Measurements from ENCODE around the gene ACADM. TPM values are rescaled to one million over a fixed set of nuclear protein-coding genes. Genes with fewer than 3 reads are reported as not detected.
"Not testable (repeated sequence)": the region's sequence is repeated elsewhere in the genome, so short reads cannot be mapped to it uniquely, and the experiment has no call there.

The ACADM gene
- total RNA-seq, 5 donors from 2014 or later (not counting 1 experiment from before 2014, with no cell fraction given), result 16.6 to 29.3 (median 23.0) TPM

- H3K9me3 ChIP-seq; H3K27me3 ChIP-seq (replicated peaks in 1 of 2; ENCODE audit: control insufficient read depth in 2 of 2, extremely low read depth in 1 of 2, insufficient read depth in 2 of 2, low read length in 1 of 2); H3K27me3 Mint-ChIP-seq; H3K4me3 ChIP-seq (ENCODE audit: control insufficient read depth in 1 of 2, extremely low read depth in 1 of 2, low read length in 1 of 2); H3K4me3 Mint-ChIP-seq; H3K9me3 Mint-ChIP-seq; ATAC-seq (replicated peaks in 1 of 4); H3K27ac Mint-ChIP-seq; H3K36me3 ChIP-seq (ENCODE audit: control insufficient read depth in 2 of 2, extremely low read depth in 1 of 2, insufficient read depth in 1 of 2, low read length in 1 of 2); POLR2A ChIA-PET; H3K36me3 Mint-ChIP-seq; DNase-seq; H3K27ac ChIP-seq (ENCODE audit: low read length): not testable (repeated sequence)
- WGBS (ENCODE audit: insufficient coverage), result no CpG with 5 or more reads among the region's 8 CpGs
- peaks cover 39 to 48% (median 43%) of the 10 kb centered on the region in 3 donors for H3K4me1 Mint-ChIP-seq
- CTCF ChIA-PET, result interaction anchor here in 1 of 2 donors (0.9 kb wide), 1 partner anchor 85 kb away, joined by 3 read pairs; no protein-coding TSS in a partner anchor
- peaks cover 10 to 25% of the 10 kb centered on the region in 2 experiments for H3K4me1 ChIP-seq (ENCODE audit: control insufficient read depth in 1 of 2, extremely low read depth in 1 of 2, insufficient read depth in 2 of 2, low read length in 2 of 2)
These were observed 2.3 kb upstream of the ACADM start for GRCh38 chr1:75722246-75722645.

- H3K4me3 ChIP-seq (ENCODE audit: control insufficient read depth in 1 of 2, extremely low read depth in 1 of 2, low read length in 1 of 2), result no peak overlapping the region
- ChIA-PET CTCF (no interaction called here), POLR2A (interaction anchor here in 1 of 2 donors (1.2 kb wide), 1 partner anchor 65 kb away, joined by 3 read pairs; no protein-coding TSS in a partner anchor)
- no peak overlapping the region for H3K27ac ChIP-seq (ENCODE audit: low read length)
- DNase-seq (no peak), ATAC-seq (replicated peaks in 1 of 4) (no peak)
- H3K4me1 ChIP-seq (ENCODE audit: control insufficient read depth in 1 of 2, extremely low read depth in 1 of 2, insufficient read depth in 2 of 2, low read length in 2 of 2), result peaks cover 10 to 25% of the 10 kb centered on the region in 2 experiments
- Mint-ChIP-seq H3K4me3 (peak overlapping the region; percentile 91 to 99 (median 95)), H3K4me1 (peaks cover 46 to 55% (median 50%) of the 10 kb centered on the region in 3 donors), H3K36me3 (no peaks in the 10 kb centered on the region), H3K27ac (peak overlapping the region in 1 of 2 donors; percentile 96), H3K9me3 (no peaks in the 10 kb centered on the region), H3K27me3 (no peaks in the 10 kb centered on the region)
- no peaks in the 10 kb centered on the region for H3K36me3 ChIP-seq (ENCODE audit: control insufficient read depth in 2 of 2, extremely low read depth in 1 of 2, insufficient read depth in 1 of 2, low read length in 1 of 2)
- 99% methylated on average over 7 of the region's 9 CpGs for WGBS (ENCODE audit: insufficient coverage)
- H3K9me3 ChIP-seq, result no peaks in the 10 kb centered on the region
- H3K27me3 ChIP-seq (replicated peaks in 1 of 2; ENCODE audit: control insufficient read depth in 2 of 2, extremely low read depth in 1 of 2, insufficient read depth in 2 of 2, low read length in 1 of 2), result no peaks in the 10 kb centered on the region
These were observed 1.5 kb upstream of the ACADM start for GRCh38 chr1:75722966-75723365.

DNA sequence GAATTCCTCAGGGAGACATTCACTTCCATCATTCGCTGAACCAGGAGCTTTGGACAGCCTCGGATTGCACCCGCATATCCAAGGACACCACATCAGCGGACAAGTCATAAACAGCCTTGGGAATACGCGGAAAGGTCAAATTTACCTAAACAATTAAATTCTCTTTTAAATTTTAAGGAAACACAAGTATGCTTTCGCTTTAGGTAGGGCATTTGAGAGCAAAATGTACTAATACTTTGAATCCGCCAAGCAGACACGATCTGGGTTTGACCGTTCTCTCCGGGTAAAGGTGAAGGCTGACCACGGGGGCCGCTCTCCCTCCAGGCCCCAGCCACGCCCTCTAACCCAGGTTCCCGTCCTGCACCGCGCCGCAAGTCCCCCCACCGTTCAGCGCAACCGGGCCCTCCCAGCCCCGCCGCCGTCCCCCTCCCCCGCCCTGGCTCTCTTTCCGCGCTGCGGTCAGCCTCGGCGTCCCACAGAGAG, 479 bp upstream of the ACADM start:
- Histone ChIP-seq H3K4me3 (ENCODE audit: control insufficient read depth in 1 of 2, extremely low read depth in 1 of 2, low read length in 1 of 2) (peak overlapping the region; percentile 90 to 97), H3K4me1 (ENCODE audit: control insufficient read depth in 1 of 2, extremely low read depth in 1 of 2, insufficient read depth in 2 of 2, low read length in 2 of 2) (peaks cover 10 to 25% of the 10 kb centered on the region in 2 experiments), H3K36me3 (ENCODE audit: control insufficient read depth in 2 of 2, extremely low read depth in 1 of 2, insufficient read depth in 1 of 2, low read length in 1 of 2) (no peaks in the 10 kb centered on the region), H3K27ac (ENCODE audit: low read length) (peak overlapping the region; percentile 81), H3K27me3 (replicated peaks in 1 of 2; ENCODE audit: control insufficient read depth in 2 of 2, extremely low read depth in 1 of 2, insufficient read depth in 2 of 2, low read length in 1 of 2) (no peaks in the 10 kb centered on the region), H3K9me3 (no peaks in the 10 kb centered on the region)
- H3K27ac Mint-ChIP-seq, result peak overlapping the region; percentile 92 to 96
- 1% methylated on average over 25 of the region's 30 CpGs for WGBS (ENCODE audit: insufficient coverage)
- H3K4me3 Mint-ChIP-seq, result peak overlapping the region; percentile 91 to 99 (median 95)
- DNase-seq (peak in 27 of 35 experiments; percentile 15 to 74 (median 53)), ATAC-seq (replicated peaks in 1 of 4) (peak; percentile 78 to 80 (median 79))
- ChIA-PET CTCF (no interaction called here), POLR2A (interaction anchor here in 1 of 2 donors (0.5 to 1.2 kb wide), 3 partner anchors 16 to 486 kb away, joined by 3 read pairs; no protein-coding TSS in a partner anchor)
- no peaks in the 10 kb centered on the region for H3K27me3 Mint-ChIP-seq
- H3K36me3 Mint-ChIP-seq, result no peaks in the 10 kb centered on the region
- H3K9me3 Mint-ChIP-seq, result no peaks in the 10 kb centered on the region
- peaks cover 54 to 59% (median 54%) of the 10 kb centered on the region in 3 donors for H3K4me1 Mint-ChIP-seq

DNA sequence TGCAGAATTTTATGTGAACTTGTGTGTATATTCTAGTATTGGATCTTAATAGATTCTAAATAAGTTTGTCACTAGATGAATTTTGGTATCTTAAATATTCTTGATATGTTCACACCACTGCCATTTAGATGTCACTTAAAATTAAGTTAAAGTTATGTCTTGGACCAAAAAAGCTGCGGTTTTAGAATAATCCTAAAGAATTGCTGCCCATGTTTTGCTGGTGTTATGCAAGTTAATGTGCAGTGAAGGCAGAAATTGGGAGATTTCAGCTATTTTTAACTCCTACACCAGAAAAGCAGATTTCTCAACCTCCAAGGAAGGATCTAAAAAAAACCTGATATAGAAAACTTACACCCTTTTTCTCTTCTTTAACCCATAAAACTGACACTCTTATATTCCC, 757 bp downstream of the ACADM start:
- no peaks in the 10 kb centered on the region for H3K27me3 ChIP-seq (replicated peaks in 1 of 2; ENCODE audit: control insufficient read depth in 2 of 2, extremely low read depth in 1 of 2, insufficient read depth in 2 of 2, low read length in 1 of 2)
- H3K4me1 Mint-ChIP-seq, result peaks cover 49 to 57% (median 54%) of the 10 kb centered on the region in 3 donors
- peak overlapping the region; percentile 92 to 96 for H3K27ac Mint-ChIP-seq
- peak overlapping the region; percentile 90 to 97 for H3K4me3 ChIP-seq (ENCODE audit: control insufficient read depth in 1 of 2, extremely low read depth in 1 of 2, low read length in 1 of 2)
- POLR2A ChIA-PET, result interaction anchor here (0.6 kb wide), 3 partner anchors 10 to 66 kb away, joined by 6 to 11 read pairs (median 8); no protein-coding TSS in a partner anchor
- WGBS (ENCODE audit: insufficient coverage), result no CpG with 5 or more reads among the region's 1 CpG
- no peaks in the 10 kb centered on the region for H3K36me3 ChIP-seq (ENCODE audit: control insufficient read depth in 2 of 2, extremely low read depth in 1 of 2, insufficient read depth in 1 of 2, low read length in 1 of 2)
- ATAC-seq (replicated peaks in 1 of 4) (no peak), DNase-seq (no peak)
- H3K4me1 ChIP-seq (ENCODE audit: control insufficient read depth in 1 of 2, extremely low read depth in 1 of 2, insufficient read depth in 2 of 2, low read length in 2 of 2), result peaks cover 10 to 25% of the 10 kb centered on the region in 2 experiments
- peaks cover 3% of the 10 kb centered on the region for H3K36me3 Mint-ChIP-seq
- H3K27me3 Mint-ChIP-seq, result no peaks in the 10 kb centered on the region
- no peak overlapping the region for H3K27ac ChIP-seq (ENCODE audit: low read length)
- H3K4me3 Mint-ChIP-seq, result peak overlapping the region; percentile 91 to 99 (median 95)
- H3K9me3 ChIP-seq, result no peaks in the 10 kb centered on the region
- CTCF ChIA-PET, result no interaction called here
- H3K9me3 Mint-ChIP-seq, result no peaks in the 10 kb centered on the region

DNA sequence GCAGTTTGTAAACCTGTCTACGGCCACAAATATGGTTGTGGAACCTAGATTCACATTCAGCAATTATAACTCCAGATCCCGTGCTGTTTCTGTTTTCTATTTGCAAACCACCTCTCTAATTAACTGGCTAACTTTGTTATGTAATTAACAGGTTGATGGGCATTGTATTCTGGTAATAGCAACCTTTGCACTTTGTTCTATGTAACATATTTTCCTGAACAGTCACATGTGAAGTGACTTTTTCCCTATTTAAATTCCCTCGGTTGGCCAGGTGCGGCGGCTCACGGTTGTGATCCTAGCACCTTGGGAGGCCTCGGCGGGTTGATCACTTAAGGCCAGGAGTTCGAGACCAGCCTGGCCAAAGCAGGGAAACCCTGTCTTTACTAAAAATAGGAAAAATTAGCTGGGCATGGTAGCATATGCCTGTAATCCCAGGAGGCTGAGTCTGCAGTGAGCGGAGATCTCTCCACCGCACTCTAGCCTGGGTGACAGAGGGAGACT, 1.4 kb downstream of the ACADM start:
- 79% methylated on average over 4 of the region's 11 CpGs for WGBS (ENCODE audit: insufficient coverage)

GRCh38 chr1:75727571-75727970, 3.1 kb downstream of the ACADM start:
- no peaks in the 10 kb centered on the region for H3K9me3 Mint-ChIP-seq
- DNase-seq (no peak), ATAC-seq (replicated peaks in 1 of 4) (no peak)
- no peak overlapping the region for H3K4me3 ChIP-seq (ENCODE audit: control insufficient read depth in 1 of 2, extremely low read depth in 1 of 2, low read length in 1 of 2)
- peaks cover 0 to 7% of the 10 kb centered on the region in 2 donors for H3K36me3 ChIP-seq (ENCODE audit: control insufficient read depth in 2 of 2, extremely low read depth in 1 of 2, insufficient read depth in 1 of 2, low read length in 1 of 2)
- H3K27ac Mint-ChIP-seq, result peak overlapping the region in 1 of 2 donors; percentile 19
- H3K4me3 Mint-ChIP-seq, result no peak overlapping the region
- CTCF ChIA-PET, result no interaction called here
- H3K9me3 ChIP-seq, result no peaks in the 10 kb centered on the region
- H3K27me3 Mint-ChIP-seq, result no peaks in the 10 kb centered on the region
- H3K4me1 ChIP-seq (ENCODE audit: control insufficient read depth in 1 of 2, extremely low read depth in 1 of 2, insufficient read depth in 2 of 2, low read length in 2 of 2), result peaks cover 10 to 14% of the 10 kb centered on the region in 2 experiments
- 83% methylated on average over 2 of the region's 3 CpGs for WGBS (ENCODE audit: insufficient coverage)
- POLR2A ChIA-PET, result no interaction called here
- H3K27me3 ChIP-seq (replicated peaks in 1 of 2; ENCODE audit: control insufficient read depth in 2 of 2, extremely low read depth in 1 of 2, insufficient read depth in 2 of 2, low read length in 1 of 2), result no peaks in the 10 kb centered on the region
- peaks cover 6% of the 10 kb centered on the region for H3K36me3 Mint-ChIP-seq
- H3K27ac ChIP-seq (ENCODE audit: low read length), result no peak overlapping the region
- H3K4me1 Mint-ChIP-seq, result peaks cover 37 to 47% (median 45%) of the 10 kb centered on the region in 3 donors

More for the DNA sequence above, 1.4 kb downstream of the ACADM start:
- H3K27ac ChIP-seq (ENCODE audit: low read length), result no peak overlapping the region
- Mint-ChIP-seq H3K27me3 (no peaks in the 10 kb centered on the region), H3K4me3 (peak overlapping the region; percentile 91 to 99 (median 95)), H3K36me3 (peaks cover 3% of the 10 kb centered on the region), H3K27ac (peak overlapping the region in 1 of 2 donors; percentile 16), H3K4me1 (peaks cover 43 to 51% (median 49%) of the 10 kb centered on the region in 3 donors), H3K9me3 (no peaks in the 10 kb centered on the region)
- H3K36me3 ChIP-seq (ENCODE audit: control insufficient read depth in 2 of 2, extremely low read depth in 1 of 2, insufficient read depth in 1 of 2, low read length in 1 of 2), result no peaks in the 10 kb centered on the region
- no peak for DNase-seq
- H3K27me3 ChIP-seq (replicated peaks in 1 of 2; ENCODE audit: control insufficient read depth in 2 of 2, extremely low read depth in 1 of 2, insufficient read depth in 2 of 2, low read length in 1 of 2), result no peaks in the 10 kb centered on the region
- peaks cover 10 to 20% of the 10 kb centered on the region in 2 experiments for H3K4me1 ChIP-seq (ENCODE audit: control insufficient read depth in 1 of 2, extremely low read depth in 1 of 2, insufficient read depth in 2 of 2, low read length in 2 of 2)
- H3K9me3 ChIP-seq, result no peaks in the 10 kb centered on the region
- H3K4me3 ChIP-seq (ENCODE audit: control insufficient read depth in 1 of 2, extremely low read depth in 1 of 2, low read length in 1 of 2), result no peak overlapping the region
- ChIA-PET CTCF (no interaction called here), POLR2A (no interaction called here)
- ATAC-seq (replicated peaks in 1 of 4), result no peak
